ENCODE measurements around the gene ZGLP1. TPM values are rescaled to one million over a fixed set of nuclear protein-coding genes. Genes with fewer than 3 reads are reported as not detected.

The ZGLP1 gene
- 0.28 and 0.85 TPM in 2 replicates for total RNA-seq

GRCh38 chr19:10309423-10309822, at the start of gene ZGLP1:
TSS of gene ZGLP1 (minus strand) at chr19:10309815.

GRCh38 chr19:10339380-10339960, 29.9 kb upstream of the ZGLP1 start, which contains the start of gene ICAM3:
TSS of gene ICAM3 (minus strand) at chr19:10339624. CDS start at chr19:10339614, 10 bp downstream.

GRCh38 chr19:10332965-10333757, 23.5 kb upstream of the ZGLP1 start, which contains the start of gene RAVER1:
TSS of gene RAVER1 (minus strand) at chr19:10333529. CDS start at chr19:10333507, 22 bp downstream.

GRCh38 chr19:10315335-10316214, 6.0 kb upstream of the ZGLP1 start, which contains the start of gene FDX2:
TSS of gene FDX2 (minus strand) at chr19:10316015. CDS start at chr19:10315996, 19 bp downstream.

GRCh38 chr19:10289836-10290356, 19.7 kb downstream of the ZGLP1 start, which contains the start of gene ICAM5:
TSS of gene ICAM5 (plus strand) at chr19:10289952. CDS start at chr19:10290044, 92 bp downstream.

GRCh38 chr19:10286803-10287737, 22.5 kb downstream of the ZGLP1 start, which contains the start of gene ICAM4:
TSS of gene ICAM4 (plus strand) at chr19:10286955. CDS start at chr19:10287013, 58 bp downstream.

GRCh38 chr19:10270616-10271394, 38.8 kb downstream of the ZGLP1 start, which contains the start of gene ICAM1:
TSS of gene ICAM1 (plus strand) at chr19:10271120. CDS start at chr19:10271160, 40 bp downstream.

Other genes starting within 250 kb of the ZGLP1 start
- gene SHFL, start 223.5 kb downstream of the ZGLP1 start, total RNA-seq, result 6.9 and 9.8 TPM in 2 replicates
- gene ANGPTL6, start 207.1 kb downstream of the ZGLP1 start, total RNA-seq, result 0.14 TPM in 1 of 2 replicates, not detected in the other
- gene PPAN, start 203.5 kb downstream of the ZGLP1 start, total RNA-seq, result 41.8 and 53.1 TPM in 2 replicates
- 3.5 and 3.7 TPM in 2 replicates for gene P2RY11, start 198.1 kb downstream of the ZGLP1 start, total RNA-seq
- gene EIF3G, start 189.9 kb downstream of the ZGLP1 start, total RNA-seq, result 231 and 254 TPM in 2 replicates
- gene DNMT1, start 114.9 kb downstream of the ZGLP1 start, total RNA-seq, result 76.6 and 103 TPM in 2 replicates
- gene S1PR2, start 78.5 kb downstream of the ZGLP1 start, total RNA-seq, result 2.4 and 4.9 TPM in 2 replicates
- 130 and 141 TPM in 2 replicates for gene MRPL4, start 57.6 kb downstream of the ZGLP1 start, total RNA-seq
- 2.8 and 3.2 TPM in 2 replicates for gene ICAM1, start 38.7 kb downstream of the ZGLP1 start, total RNA-seq
- gene ICAM4, start 22.9 kb downstream of the ZGLP1 start, total RNA-seq, result 8.0 and 8.1 TPM in 2 replicates
- gene ICAM5, start 19.9 kb downstream of the ZGLP1 start, total RNA-seq, result 3.6 and 4.9 TPM in 2 replicates
- gene FDX2, start 6.2 kb upstream of the ZGLP1 start, total RNA-seq, result 33.3 and 40.1 TPM in 2 replicates
- gene RAVER1, start 23.7 kb upstream of the ZGLP1 start, total RNA-seq, result 18.6 and 32.0 TPM in 2 replicates
- gene ICAM3, start 29.8 kb upstream of the ZGLP1 start, total RNA-seq, result 0.74 and 2.9 TPM in 2 replicates
- gene TYK2, start 70.8 kb upstream of the ZGLP1 start, total RNA-seq, result 53.0 and 70.7 TPM in 2 replicates
- 154 and 166 TPM in 2 replicates for gene CDC37, start 93.7 kb upstream of the ZGLP1 start, total RNA-seq
- gene PDE4A, start 110.7 kb upstream of the ZGLP1 start, total RNA-seq, result 0.09 and 0.71 TPM in 2 replicates
- gene KEAP1, start 193.5 kb upstream of the ZGLP1 start, total RNA-seq, result 48.5 and 52.1 TPM in 2 replicates
- 3.3 TPM in 2 replicates for gene S1PR5, start 207.6 kb upstream of the ZGLP1 start, total RNA-seq
- 30.6 and 43.4 TPM in 2 replicates for gene ATG4D, start 234.1 kb upstream of the ZGLP1 start, total RNA-seq

Measured in airway epithelial cell (primary cell).